IMR-90 (cell line): Measurements from ENCODE around the gene EGFL7. TPM values are rescaled to one million over a fixed set of nuclear protein-coding genes. Genes with fewer than 3 reads are reported as not detected.
A peak's percentile ranks its signal among the peaks of the same experiment; 100 is the strongest.

Experiments used
- ATAC-seq: fragments of 200-7000 bp; cut with Tn5 transposase; 2 replicates; pipeline ENCODE4 v1.9.1; 2020; ENCODE audit warnings: low read depth, mild to moderate bottlenecking, moderate library complexity
- BruUV-seq: library from RNA; stranded (reverse); fragments of 400-500 nt; replicated peaks from 2 replicates; lab custom pipeline; 2021; lab: Mats Ljungman, UMichigan
- CTCF ChIA-PET: fragments of 300-600 bp; formaldehyde crosslinking; extraction: SDS; loops from one replicate; lab custom pipeline; 2021; ENCODE audit warnings: antibody characterized with exemption; lab: Yijun Ruan, JAX
- POLR2A ChIA-PET: fragments of 300-600 bp; sonication (Branson Sonifier 250); formaldehyde crosslinking; loops from one replicate; lab custom pipeline; 2022; ENCODE audit warnings: antibody characterized with exemption; ENCODE audit not compliant: unreplicated experiment; lab: Charles Lee
- DNase-seq: peaks from one replicate; pipeline ENCODE4 v3.0.0; 2013
- H2AFZ ChIP-seq: replicated peaks from 2 replicates; pipeline ENCODE3; 2013; ENCODE audit warnings: low read length, mild to moderate bottlenecking; ENCODE audit not compliant: poor library complexity
- H2AK5ac ChIP-seq: 2 replicates; pipeline ENCODE4 v1.6.1; 2013; ENCODE audit warnings: low read depth, low read length, inconsistent platforms
- H2AK9ac ChIP-seq: replicated peaks from 2 replicates; pipeline ENCODE3; 2013; ENCODE audit warnings: mild to moderate bottlenecking, low read depth, low read length, moderate library complexity; ENCODE audit not compliant: poor library complexity
- H2BK120ac ChIP-seq: 2 replicates; pipeline ENCODE4 v1.6.1; 2013; ENCODE audit warnings: low read depth, low read length, inconsistent platforms
- H2BK15ac ChIP-seq: 3 replicates; pipeline ENCODE4 v1.6.1; 2013; ENCODE audit warnings: low read depth, low read length, inconsistent platforms
- H2BK20ac ChIP-seq: 2 replicates; pipeline ENCODE4 v1.6.1; 2013; ENCODE audit warnings: low read depth, mild to moderate bottlenecking, inconsistent platforms, low read length, moderate library complexity
- H2BK5ac ChIP-seq: 2 replicates; pipeline ENCODE4 v1.6.1; 2013; ENCODE audit warnings: mild to moderate bottlenecking, low read depth, low read length, inconsistent platforms; ENCODE audit not compliant: poor library complexity, severe bottlenecking
- H3K14ac ChIP-seq: replicated peaks from 2 replicates; pipeline ENCODE4 v1.6.1; 2013; ENCODE audit warnings: low read depth, low read length, inconsistent platforms
- H3K18ac ChIP-seq: 2 replicates; pipeline ENCODE4 v1.6.1; 2013; ENCODE audit warnings: low read depth, low read length, control low read depth
- H3K23ac ChIP-seq: 2 replicates; pipeline ENCODE4 v1.6.1; 2013; ENCODE audit warnings: low read depth, low read length, inconsistent platforms
- H3K27ac ChIP-seq: 2 replicates; pipeline ENCODE4 v1.5.1; 2013; ENCODE audit warnings: mild to moderate bottlenecking, control low read depth, low read length; ENCODE audit not compliant: insufficient read depth
- H3K27me3 ChIP-seq: 2 replicates; pipeline ENCODE4 v1.6.1; 2013; ENCODE audit warnings: low read length; ENCODE audit not compliant: control insufficient read depth, insufficient read depth
- H3K36me3 ChIP-seq: 2 replicates; pipeline ENCODE4 v1.6.1; 2013; ENCODE audit warnings: low read length, mixed read lengths; ENCODE audit not compliant: control insufficient read depth, insufficient read depth
- H3K4ac ChIP-seq: 2 replicates; pipeline ENCODE4 v1.6.1; 2013; ENCODE audit warnings: low read depth, low read length, inconsistent platforms
- H3K4me1 ChIP-seq: 2 replicates; pipeline ENCODE4 v1.6.1; 2013; ENCODE audit warnings: low read length, mixed read lengths; ENCODE audit not compliant: control insufficient read depth, insufficient read depth
- H3K4me2 ChIP-seq: 2 replicates; pipeline ENCODE4 v1.6.1; 2013; ENCODE audit warnings: low read depth, mild to moderate bottlenecking, control low read depth, low read length, moderate library complexity
- H3K4me3 ChIP-seq: 2 replicates; pipeline ENCODE4 v1.5.1; 2013; ENCODE audit warnings: low read depth, mild to moderate bottlenecking, control low read depth, low read length, moderate library complexity; ENCODE audit not compliant: insufficient read depth
- H3K56ac ChIP-seq: 2 replicates; pipeline ENCODE4 v1.6.1; 2013; ENCODE audit warnings: low read length, inconsistent platforms; ENCODE audit not compliant: insufficient read depth; ENCODE audit errors: extremely low read depth
- H3K79me1 ChIP-seq, 2 experiments: 2 replicates each; pipeline ENCODE4 v1.6.1; 2013; ENCODE audit warnings: low read length in 2 of 2, inconsistent platforms in 1 of 2, low read depth in 1 of 2
- H3K9ac ChIP-seq: 2 replicates; pipeline ENCODE4 v1.6.1; 2013; ENCODE audit warnings: low read depth, low read length, control low read depth
- H3K9me1 ChIP-seq: 2 replicates; pipeline ENCODE4 v1.6.1; 2013; ENCODE audit warnings: low read length, inconsistent platforms; ENCODE audit not compliant: insufficient read depth
- H3K9me3 ChIP-seq: 2 replicates; pipeline ENCODE4 v1.6.1; 2013; ENCODE audit warnings: low read length; ENCODE audit not compliant: control insufficient read depth, insufficient read depth
- H4K20me1 ChIP-seq: 2 replicates; pipeline ENCODE4 v1.6.1; 2013; ENCODE audit warnings: low read length, inconsistent platforms; ENCODE audit not compliant: insufficient read depth
- H4K5ac ChIP-seq: 2 replicates; pipeline ENCODE4 v1.6.1; 2013; ENCODE audit warnings: mild to moderate bottlenecking, low read depth, low read length, control low read depth
- H4K8ac ChIP-seq, 2 experiments: 2 replicates each; pipeline ENCODE4 v1.6.1; 2013; ENCODE audit warnings: low read depth in 2 of 2, low read length in 2 of 2, control low read depth in 1 of 2, inconsistent platforms in 1 of 2
- H4K91ac ChIP-seq: 2 replicates; pipeline ENCODE4 v1.6.1; 2013; ENCODE audit warnings: low read depth, low read length, inconsistent platforms; ENCODE audit not compliant: insufficient read depth
- BHLHE40 ChIP-seq: fragments of 150-350 bp; IDR thresholded peaks from 2 replicates; pipeline ENCODE4 v1.6.1; 2016; ENCODE audit warnings: mild to moderate bottlenecking, low read depth, low read length
- CEBPB ChIP-seq: IDR thresholded peaks from 2 replicates; pipeline ENCODE4 v1.6.1; 2012; ENCODE audit warnings: low read depth, low read length, improper control_type of control experiment
- CHD1 ChIP-seq: IDR thresholded peaks from 2 replicates; pipeline ENCODE4 v1.6.1; 2012; ENCODE audit warnings: low read depth, low read length, improper control_type of control experiment
- CTCF ChIP-seq: conservative IDR thresholded peaks from 2 replicates; pipeline ENCODE4 v1.5.1; 2012; ENCODE audit warnings: mild to moderate bottlenecking, low read depth, low read length, improper control_type of control experiment
- ELK1 ChIP-seq: fragments of 150-350 bp; IDR thresholded peaks from 2 replicates; pipeline ENCODE4 v1.6.1; 2016; ENCODE audit warnings: low read depth, mild to moderate bottlenecking, low read length, moderate library complexity, borderline replicate concordance
- FOS ChIP-seq: fragments of 150-350 bp; IDR thresholded peaks from 2 replicates; pipeline ENCODE4 v1.6.1; 2016; ENCODE audit warnings: low read depth, low read length
- MAFK ChIP-seq: IDR thresholded peaks from 2 replicates; pipeline ENCODE4 v1.6.1; 2012; ENCODE audit warnings: low read depth, low read length, improper control_type of control experiment
- MAZ ChIP-seq: IDR thresholded peaks from 2 replicates; pipeline ENCODE4 v1.6.1; 2012; ENCODE audit warnings: low read depth, mild to moderate bottlenecking, low read length, improper control_type of control experiment, moderate library complexity, borderline replicate concordance
- MXI1 ChIP-seq: IDR thresholded peaks from 2 replicates; pipeline ENCODE4 v1.6.1; 2012; ENCODE audit warnings: low read depth, mild to moderate bottlenecking, low read length, moderate library complexity, borderline replicate concordance
- NFE2L2 ChIP-seq: fragments of 150-350 bp; IDR thresholded peaks from 2 replicates; pipeline ENCODE4 v1.6.1; 2016; ENCODE audit warnings: low read depth, mild to moderate bottlenecking, low read length
- RAD21 ChIP-seq: IDR thresholded peaks from 2 replicates; pipeline ENCODE4 v1.6.1; 2012; ENCODE audit warnings: low read length, improper control_type of control experiment
- RFX5 ChIP-seq: IDR thresholded peaks from 2 replicates; pipeline ENCODE4 v1.8.0; 2012; ENCODE audit warnings: low read depth, mild to moderate bottlenecking, low read length, moderate library complexity
- SMC3 ChIP-seq: fragments of 150-350 bp; IDR thresholded peaks from 2 replicates; pipeline ENCODE4 v1.6.1; 2016; ENCODE audit warnings: low read depth, mild to moderate bottlenecking, antibody characterized with exemption, low read length, moderate library complexity
- USF2 ChIP-seq: fragments of 150-350 bp; IDR thresholded peaks from 2 replicates; pipeline ENCODE4 v1.6.1; 2017; ENCODE audit warnings: mild to moderate bottlenecking, antibody characterized with exemption, low read length, low read depth
- WGBS, 2 experiments: methylation state at CpG; one replicate each; pipeline versions ENCODE4 v1.1.5 to v1.1.7; 2013; ENCODE audit warnings: missing lambda C conversion rate in 2 of 2; ENCODE audit not compliant: insufficient read length in 1 of 2; ENCODE audit errors: extremely low coverage in 2 of 2; 5-methylcytosine and 5-hydroxymethylcytosine counted together
- dilution Hi-C: fragments of 300-500 bp; cut with HindIII; formaldehyde crosslinking; loops from one replicate; pipeline ENCODE4 v1.14.3; 2018; ENCODE audit warnings: low sequenced_read_pairs; ENCODE audit not compliant: unreplicated experiment
- in situ Hi-C: fragments of 300-500 bp; cut with MboI; formaldehyde crosslinking; loops from 3 replicates; pipeline ENCODE4 v1.14.3; 2019; ENCODE audit warnings: low sequenced_read_pairs, inconsistent platforms, mixed read lengths
- intact Hi-C: fragments of 100-400 bp; cut with micrococcal nuclease; formaldehyde crosslinking; loops from 2 replicates; pipeline ENCODE4 v1.10.0; 2022
- polyA plus RNA-seq, 3 experiments: library from polyadenylated mRNA; depleted of rRNA; stranded (reverse); fragments of >200 nt; gene quantifications; 2 replicates each; pipeline ENCODE4 v1.2.3, GENCODE V29; 2012; ENCODE audit warnings: low replicate concordance in 1 of 3
- total RNA-seq: library from RNA; depleted of rRNA; stranded (reverse); fragments of >200 nt; gene quantifications from 2 replicates; pipeline ENCODE4 v1.2.3, GENCODE V29; 2012

Gene EGFL7
- total and polyA plus RNA-seq, 2 of the 4 experiments (the other 2 are of a cell fraction): 2.2 to 10.4 TPM

DNA sequence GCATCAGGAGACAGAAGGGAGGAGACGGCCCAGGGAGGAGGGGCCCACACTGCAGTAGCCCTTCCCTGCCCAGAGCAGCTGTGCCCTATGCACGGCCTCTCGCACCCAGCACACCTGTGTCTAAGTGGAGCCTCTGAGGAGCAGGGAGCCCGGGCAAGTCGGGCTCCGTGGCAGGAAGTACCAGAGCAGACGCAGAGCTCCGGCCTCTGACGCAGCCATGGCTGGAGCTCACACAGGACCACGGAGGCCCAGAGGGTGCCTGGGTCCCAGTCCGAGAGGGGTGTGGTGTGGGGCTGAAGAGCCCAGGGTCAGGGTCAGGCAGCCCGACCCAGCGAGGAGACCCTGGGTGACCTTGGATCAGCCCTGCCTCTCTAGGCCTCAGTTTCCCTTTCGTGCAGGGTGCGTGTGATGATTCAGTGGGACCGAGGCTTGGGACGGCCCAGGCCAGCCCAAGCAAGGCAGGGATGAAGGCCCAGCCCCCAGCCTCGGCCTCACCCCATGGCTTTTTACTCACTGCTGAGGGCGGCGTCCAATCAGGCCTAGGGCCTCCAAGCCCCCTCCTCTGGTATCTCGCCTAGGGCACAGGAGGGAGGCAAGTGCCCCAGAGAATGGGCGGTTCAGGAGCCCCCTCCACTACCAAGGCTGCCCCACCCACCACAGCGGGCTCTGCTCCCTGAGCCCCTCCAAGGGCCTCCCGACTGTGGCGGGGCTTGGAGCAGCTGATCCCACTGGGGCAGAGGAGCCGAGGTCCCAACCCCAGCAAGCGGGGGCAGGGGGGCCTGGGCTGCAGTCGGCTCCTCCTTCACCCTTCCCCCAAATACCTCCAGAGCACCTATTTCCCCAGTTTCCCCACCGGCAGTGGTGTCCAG, 28.8 kb downstream of the EGFL7 start:
- Histone ChIP-seq H3K4me2 (no peak overlapping the region), H4K8ac (no peak overlapping the region), H4K20me1 (no peaks in the 10 kb centered on the region), H3K14ac (no peak overlapping the region), H3K9me3 (no peaks in the 10 kb centered on the region), H3K79me1 (no peaks in the 10 kb centered on the region), H3K27me3 (peaks cover 7% of the 10 kb centered on the region; the same call in 1 of the 2 replicates), H2BK15ac (no peak overlapping the region), H3K36me3 (no peaks in the 10 kb centered on the region), H2AFZ (peak overlapping the region; percentile 3), H3K18ac (no peak overlapping the region), H3K9ac (no peak overlapping the region), H2AK5ac (no peak overlapping the region), H2AK9ac (no peak overlapping the region), H3K23ac (no peak overlapping the region), H4K91ac (no peak overlapping the region), H3K4me1 (no peaks in the 10 kb centered on the region; the same call in 1 of the 2 replicates), H2BK5ac (no peak overlapping the region), H4K5ac (no peak overlapping the region), H3K4ac (no peak overlapping the region), H3K56ac (no peak overlapping the region), H2BK120ac (no peak overlapping the region), H3K27ac (no peak overlapping the region), H2BK20ac (no peak overlapping the region), H3K9me1 (no peaks in the 10 kb centered on the region), H3K4me3 (no peak overlapping the region)
- POLR2A ChIA-PET: no interaction called here
- DNase-seq (no peak), ATAC-seq (no peak)
- in situ Hi-C loops: no loop called here
- dilution Hi-C loops: no loop called here
- TF ChIP-seq MAFK (no peak), CHD1 (no peak), FOS (no peak), RAD21 (no peak), CEBPB (no peak), NFE2L2 (no peak), RFX5 (no peak), CTCF (no peak), ELK1 (no peak), MXI1 (no peak), MAZ (no peak), USF2 (no peak), BHLHE40 (no peak), SMC3 (no peak)
- BruUV-seq: no TSS peak
- CTCF ChIA-PET: no interaction called here
- intact Hi-C loops: no loop called here
- 87% methylated on average over 19 of the region's 29 CpGs; no CpG with 5 or more reads in 1 of the 2 experiments for WGBS, 2 experiments
